Inflammatory macrophage (primary cell): ENCODE results near the gene RSRC2.
"Not testable (repeated sequence)": the region's sequence is repeated elsewhere in the genome, so short reads cannot be mapped to it uniquely, and the experiment has no call there.

ENCODE experiments used
- DNase-seq, 2 donors: peaks; one replicate each; pipeline ENCODE4 v3.0.0-alpha.2; 2020 to 2022
- total RNA-seq, 18 experiments: gene quantifications; one replicate each; lab custom pipeline; 2026; ENCODE audit warnings: mixed read lengths in 6 of 18, inconsistent platforms in 2 of 18; lab: John Stamatoyannopoulos, UW

Gene RSRC2, protein sequence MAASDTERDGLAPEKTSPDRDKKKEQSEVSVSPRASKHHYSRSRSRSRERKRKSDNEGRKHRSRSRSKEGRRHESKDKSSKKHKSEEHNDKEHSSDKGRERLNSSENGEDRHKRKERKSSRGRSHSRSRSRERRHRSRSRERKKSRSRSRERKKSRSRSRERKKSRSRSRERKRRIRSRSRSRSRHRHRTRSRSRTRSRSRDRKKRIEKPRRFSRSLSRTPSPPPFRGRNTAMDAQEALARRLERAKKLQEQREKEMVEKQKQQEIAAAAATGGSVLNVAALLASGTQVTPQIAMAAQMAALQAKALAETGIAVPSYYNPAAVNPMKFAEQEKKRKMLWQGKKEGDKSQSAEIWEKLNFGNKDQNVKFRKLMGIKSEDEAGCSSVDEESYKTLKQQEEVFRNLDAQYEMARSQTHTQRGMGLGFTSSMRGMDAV
- 30.8 to 98.9 (median 74.9) reads per million in 18 experiments for total RNA-seq

DNA sequence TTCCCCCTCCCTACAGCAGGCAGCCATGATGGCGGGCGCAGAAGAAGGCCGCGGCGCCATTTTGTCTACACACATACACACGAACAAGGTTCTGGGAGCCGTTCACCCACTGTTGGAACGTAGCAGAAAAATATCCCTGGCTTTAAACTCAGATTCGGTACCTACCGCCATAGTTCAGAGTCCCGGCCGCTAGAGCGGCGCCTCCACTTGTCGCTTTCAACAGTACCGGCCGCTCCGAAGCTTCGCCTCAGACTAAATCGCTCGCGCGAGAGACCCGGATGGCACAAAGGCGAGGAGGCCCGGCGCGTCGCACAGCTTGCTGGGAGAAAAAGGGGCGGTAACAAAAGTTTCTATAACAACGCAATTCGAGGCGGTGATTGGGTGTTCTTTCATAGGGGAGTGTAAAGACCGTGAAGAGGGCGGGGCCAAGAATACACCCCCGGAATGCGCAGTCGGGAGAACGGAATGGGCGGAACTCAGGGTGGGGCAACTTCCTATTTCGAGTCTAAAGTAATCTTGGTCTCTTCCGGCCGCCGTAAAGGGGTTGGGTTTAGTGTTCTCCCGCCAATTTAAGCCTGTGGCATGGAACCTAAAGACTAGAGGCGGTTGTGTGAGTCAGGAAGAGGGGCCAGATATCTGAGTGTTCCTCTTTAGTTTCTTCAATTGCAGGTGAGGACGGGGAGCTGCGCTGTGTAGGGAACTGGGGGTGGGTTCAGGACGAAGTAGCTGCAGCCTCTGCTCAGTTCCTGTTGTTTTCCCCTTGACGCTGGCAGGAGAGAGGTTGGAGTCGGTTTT is at the start of gene RSRC2, which contains the start of gene KNTC1:
TSS of gene RSRC2 (minus strand) at position 254 of the 795 bp plus-strand sequence. CDS start at position 171, 83 bp downstream.
TSS of gene KNTC1 (plus strand) at position 567 of the 795 bp plus-strand sequence. CDS start 2,815 bp downstream, outside the sequence.
- DNase-seq: peak; percentile 99 to 100

DNA sequence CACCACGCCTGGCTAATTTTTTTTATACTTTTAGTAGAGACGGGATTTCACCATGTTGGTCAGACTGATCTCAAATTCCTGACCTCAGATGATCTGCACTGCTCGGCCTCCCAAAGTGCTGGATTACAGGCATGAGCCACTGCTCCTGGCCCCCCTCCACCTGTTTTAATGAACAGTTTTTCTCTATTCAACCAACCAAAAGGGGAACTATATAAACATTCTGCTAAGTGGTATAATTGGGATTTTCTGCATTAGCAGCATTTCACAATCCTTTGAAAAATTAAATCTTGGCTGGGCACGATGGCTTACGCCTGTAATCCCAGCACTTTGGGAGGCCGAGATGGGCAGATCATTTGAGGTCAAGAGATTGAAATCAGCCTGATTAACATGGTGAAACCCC is 45.1 kb upstream of the RSRC2 start:
- DNase-seq: no peak

DNA sequence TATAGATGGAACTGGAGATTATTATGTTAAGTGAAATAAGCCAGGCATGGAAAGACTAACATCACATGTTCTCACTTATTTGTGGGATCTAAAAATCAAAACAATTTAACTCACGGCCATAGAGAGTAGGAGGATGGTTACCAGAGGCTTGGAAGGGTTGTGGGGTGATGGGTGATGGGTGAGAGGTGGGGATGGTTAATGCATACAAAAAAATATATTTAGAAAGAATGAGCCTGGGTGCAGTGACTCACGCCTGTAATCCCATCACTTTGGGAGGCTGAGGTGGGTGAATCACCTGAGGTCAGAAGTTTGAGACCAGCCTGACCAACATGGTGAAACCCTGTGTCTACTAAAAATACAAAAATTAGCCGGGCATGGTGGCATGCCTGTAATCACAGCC is 43.3 kb upstream of the RSRC2 start:
- not testable (repeated sequence) for DNase-seq

DNA sequence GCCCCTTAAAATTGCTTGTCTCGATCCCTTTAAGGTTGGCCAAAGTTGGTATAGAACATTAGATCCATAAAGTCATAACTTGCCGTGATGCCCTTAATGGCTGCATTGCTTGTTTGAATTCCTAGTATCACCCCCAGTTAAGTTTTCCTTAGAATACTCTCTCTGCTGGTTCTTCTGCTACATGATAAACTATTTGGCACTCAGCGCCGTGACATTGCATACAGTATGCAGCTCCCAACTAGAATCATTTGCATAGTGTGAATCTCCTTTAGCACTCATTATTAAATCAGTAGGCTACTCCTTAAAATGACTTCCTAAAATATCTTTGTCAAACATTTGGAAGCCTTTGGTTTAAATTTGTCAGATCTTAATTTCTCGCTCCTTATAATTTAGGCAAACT is 42.6 kb upstream of the RSRC2 start:
- DNase-seq: no peak

DNA sequence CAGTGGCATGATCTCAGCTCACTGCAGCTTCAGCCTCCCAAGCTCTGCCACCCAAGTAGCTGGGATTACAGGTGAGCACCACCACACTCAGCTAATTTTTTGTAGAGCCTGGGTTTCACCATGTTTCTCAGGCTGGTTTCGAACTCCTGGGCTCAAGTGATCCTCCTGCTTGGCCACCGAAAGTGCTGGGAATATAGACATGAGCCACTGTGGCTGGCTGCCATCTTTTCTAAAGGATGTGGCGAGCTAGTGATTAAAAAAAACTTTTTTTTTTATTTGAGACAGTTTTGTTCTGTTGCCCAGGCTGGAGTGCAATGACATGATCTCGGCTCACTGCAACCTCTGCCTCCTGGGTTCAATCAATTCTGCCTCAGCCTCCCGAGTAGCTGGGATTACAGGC is 40.1 kb upstream of the RSRC2 start:
- not testable (repeated sequence) for DNase-seq

DNA sequence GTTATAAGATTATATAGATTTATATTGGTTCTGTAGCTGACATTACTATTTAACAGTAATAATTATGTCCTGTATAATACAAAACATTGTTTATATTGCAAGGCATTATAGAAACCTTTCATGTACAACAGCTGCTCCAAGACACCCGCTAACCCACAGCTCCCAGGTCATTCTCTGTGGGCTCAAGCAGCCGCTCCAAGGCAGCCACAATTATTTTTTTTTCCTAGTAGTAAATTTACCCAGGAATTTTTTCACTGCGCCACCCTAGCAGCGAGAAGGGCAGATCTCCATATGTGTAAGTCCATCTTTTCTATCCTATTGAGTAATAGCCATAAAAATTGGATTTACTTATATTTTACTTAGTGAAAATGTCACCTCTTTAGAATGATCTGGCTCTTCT is 36.6 kb upstream of the RSRC2 start:
- DNase-seq: no peak

DNA sequence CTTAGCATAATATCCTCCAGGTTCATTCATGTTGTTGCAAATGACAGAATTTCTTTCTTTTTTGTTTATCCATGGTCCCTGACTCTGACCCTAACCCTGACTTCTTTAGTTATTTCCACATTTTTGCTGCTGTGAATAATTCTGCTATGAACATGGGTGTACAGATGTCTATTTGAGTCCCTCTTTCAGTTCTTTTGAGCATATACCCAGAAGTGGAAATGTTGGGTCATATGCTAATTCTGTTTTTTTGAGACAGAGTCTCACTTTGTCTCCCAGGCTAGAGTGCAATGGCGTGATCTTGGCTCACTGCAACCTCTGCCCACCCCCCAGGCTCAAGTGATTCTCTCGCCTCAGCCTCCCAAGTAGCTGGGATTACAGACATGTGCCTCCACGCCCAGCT is 33.4 kb upstream of the RSRC2 start:
- DNase-seq: no peak

DNA sequence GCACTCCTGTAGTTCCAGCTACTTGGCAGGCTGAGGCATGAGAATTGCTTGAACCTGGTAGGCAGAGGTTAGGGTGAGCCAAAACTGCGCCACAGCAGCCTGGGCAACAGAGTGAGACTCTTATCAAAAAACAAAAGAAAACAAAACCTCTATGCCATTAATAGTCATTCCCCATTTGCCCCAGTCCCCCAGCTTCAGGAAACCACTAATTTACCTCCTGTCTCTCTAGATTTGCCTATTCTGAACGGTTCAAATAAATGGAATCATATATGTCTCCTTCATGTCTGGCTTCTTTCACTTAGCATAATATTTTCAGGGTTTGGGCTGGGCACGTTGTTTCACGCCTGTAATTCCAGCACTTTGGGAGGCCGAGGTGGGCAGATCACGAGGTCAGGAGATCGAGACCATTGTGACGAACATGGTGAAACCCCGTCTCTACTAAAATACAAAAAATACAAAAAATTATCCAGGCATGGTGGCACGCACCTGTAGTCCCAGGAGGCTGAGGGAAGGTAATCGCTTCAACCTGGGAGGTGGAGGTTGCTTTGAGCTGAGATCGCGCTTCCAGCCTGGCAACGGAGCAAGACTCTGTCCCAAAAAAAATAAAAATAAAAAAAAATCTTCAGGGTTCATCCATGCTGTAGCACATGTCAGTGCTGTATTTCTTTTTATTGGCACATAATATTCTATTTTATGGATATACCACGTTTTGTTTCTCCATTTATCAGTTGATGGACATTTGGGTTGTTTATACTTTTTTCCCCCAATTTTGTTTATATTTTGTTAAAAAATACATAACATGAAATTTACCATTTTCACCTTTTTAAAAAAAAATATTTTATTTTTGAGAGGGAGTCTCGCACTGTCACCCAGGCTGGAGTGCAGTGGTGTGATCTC is 32.3 kb upstream of the RSRC2 start:
- no peak for DNase-seq

DNA sequence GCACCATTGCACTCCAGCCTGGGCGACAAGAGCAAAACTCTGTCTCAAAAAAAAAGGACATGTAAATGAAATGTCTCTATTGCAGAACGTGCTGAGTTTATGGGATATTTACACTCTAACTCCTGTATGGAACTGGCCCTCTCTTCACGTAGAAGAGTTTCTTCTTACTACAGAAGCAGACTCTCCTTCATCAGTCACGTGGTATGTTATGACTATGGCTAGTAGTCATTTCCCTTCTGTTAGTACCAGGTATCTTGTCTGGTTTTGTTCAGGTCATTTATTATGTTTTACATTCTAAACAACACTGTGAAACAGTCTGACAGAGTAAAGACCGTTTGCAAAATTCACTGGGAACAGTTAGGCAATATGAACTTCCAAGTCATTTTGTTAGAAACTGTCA is 20.6 kb upstream of the RSRC2 start:
- DNase-seq: no peak

DNA sequence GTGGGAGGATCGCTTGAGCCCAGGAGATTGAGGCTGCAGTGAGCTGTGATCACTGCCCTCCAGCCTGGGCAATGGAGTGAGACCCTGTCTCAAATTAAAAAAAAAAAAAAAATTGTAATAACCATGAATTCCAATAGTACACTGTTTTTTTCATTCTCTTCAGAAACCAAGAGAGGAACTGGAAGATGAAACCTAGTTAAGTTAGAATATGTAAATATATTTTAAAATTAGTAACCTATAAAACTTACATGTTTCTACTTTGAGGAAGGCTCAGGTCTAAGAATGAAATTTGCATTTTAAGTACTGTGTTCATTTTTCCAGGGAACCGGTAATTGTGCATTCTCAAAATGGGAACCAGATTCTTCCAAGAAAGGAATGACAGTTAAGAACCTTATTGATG is 19.1 kb upstream of the RSRC2 start:
- no peak for DNase-seq

DNA sequence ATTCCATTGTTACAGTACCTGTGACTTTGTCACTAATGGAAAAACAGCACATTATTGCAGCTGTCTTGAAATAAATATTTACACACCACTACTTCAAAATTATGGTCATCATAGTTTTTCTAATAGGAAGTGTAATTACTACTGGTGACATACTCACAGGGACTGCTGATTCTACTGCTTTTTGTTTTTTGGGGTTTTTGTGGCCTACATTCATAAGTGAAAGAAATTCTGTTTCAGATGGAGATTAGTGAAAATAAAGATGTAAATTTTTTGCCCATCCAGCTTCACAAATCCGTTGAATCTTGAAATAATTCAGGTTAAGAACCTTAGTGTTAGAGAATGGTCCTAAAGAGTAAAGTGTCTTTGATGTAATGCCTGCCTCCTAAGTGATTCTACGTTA is 17.8 kb upstream of the RSRC2 start:
- DNase-seq: no peak

DNA sequence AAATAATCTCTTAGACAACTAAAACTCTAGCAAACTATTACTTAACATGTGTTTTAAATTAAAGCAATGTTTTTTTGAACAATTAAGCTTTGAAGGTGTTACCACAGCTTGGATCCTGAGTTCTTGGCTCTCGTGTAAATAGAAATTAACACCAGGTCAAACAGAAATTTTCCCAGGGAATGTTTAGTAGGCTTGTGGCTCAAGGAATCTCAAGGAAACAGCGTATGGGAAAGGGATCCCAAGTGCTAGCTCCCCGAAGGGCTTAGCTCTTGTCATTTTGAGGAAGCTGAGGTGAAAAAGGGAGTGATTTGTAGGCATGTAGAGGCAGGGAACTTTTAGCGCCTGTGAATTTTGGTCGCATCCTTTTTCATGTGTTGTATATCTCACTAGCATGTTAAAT is 11.8 kb upstream of the RSRC2 start:
- no peak for DNase-seq

DNA sequence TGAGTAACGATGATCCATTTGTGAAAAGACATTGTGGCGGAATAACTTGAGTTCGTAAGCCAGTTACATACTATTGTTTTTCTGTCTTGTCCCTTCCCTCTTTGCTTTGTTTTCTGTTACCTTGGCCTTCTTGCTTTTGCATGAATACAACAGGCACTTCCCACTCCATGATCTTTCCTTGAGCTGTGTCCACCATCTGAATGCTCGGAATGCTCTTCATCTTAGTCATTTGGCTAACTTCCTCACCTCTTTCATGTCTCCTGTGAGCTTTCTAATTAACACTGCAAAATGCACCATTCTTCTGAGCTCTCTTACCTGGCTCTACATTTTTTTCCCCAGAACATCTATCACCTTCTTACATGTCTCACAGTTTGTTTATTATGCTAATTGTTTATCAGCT is 10.3 kb upstream of the RSRC2 start:
- no peak for DNase-seq

DNA sequence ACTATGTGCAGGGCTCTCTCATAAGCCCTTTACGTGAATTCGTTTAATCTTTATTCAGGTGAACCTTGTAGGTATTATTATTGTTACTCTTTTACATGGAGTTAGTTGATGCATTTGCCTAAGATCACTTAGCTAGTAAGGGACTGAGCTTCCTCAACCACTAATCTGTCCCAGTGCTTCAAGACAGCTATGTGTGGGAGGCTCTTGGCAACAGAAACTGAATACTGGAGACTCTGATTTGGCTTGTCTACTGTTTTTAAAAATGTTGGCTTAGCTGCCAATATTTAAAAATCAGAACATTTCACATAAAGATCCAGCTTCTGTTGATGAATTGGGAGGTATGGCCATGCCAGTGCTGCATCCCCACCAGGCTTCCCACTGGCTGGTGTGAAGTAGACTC is 7.1 kb upstream of the RSRC2 start:
- peak in 1 of 2 donors; percentile 3 for DNase-seq

DNA sequence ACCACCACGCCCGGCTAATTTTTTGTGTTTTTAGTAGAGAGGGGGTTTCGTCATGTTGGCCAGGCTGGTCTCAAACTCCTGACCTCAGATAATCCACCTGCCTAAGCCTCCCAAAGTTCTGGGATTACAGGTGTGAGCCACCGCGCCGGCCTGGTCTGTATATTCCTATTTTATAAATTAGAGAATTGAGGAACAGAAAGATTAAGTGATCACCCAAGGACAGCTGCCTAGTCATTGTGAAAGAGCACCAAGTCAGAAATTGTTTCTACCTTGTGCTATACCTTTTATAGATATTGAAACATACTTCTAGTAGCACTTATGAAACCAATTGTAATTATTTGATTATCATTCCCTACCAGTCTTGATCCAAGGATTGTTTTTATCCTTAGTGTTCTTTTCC is 2.3 kb upstream of the RSRC2 start:
- DNase-seq: no peak

DNA sequence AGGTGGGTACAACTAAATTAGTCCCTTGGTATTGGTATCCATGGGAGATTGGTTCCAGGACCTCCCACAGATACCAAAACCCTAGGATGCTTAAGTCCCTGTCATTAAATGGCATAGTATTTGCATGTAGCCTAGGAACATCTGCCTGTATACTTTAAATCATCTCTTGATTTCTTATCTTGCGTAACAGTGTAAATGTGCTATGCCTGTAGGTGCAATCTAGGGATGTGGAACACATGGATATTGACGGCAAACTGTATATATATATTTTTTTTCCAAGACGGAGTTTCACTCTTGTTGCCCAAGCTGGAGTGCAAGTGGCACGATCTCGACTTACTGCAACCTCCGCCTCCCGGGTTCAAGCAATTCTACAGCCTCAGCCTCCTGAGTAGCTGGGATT is 1.8 kb upstream of the RSRC2 start:
- no peak for DNase-seq

DNA sequence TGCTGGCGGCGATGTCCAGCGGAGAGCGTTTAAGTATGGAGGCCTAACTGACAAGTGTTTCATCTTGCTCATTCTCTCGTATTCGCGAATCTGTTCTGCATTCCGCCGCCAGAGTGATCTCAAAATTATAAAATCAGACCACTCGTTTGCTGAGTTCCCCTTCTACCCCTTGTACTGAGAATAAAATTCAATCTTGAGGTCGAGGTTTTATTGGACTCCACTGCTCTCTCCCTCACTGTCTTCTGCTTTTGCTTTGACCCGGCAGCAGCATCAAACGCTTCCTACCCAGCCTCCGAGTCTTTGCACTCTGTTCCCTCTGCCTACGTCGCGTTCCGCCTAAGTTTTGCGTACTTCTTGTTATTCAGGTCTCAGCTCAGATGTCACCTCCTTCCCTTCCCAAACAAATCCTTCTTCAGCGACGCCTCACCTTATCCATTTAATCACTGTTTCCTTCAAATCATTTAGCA is 775 bp upstream of the RSRC2 start:
- peak; percentile 60 to 79 for DNase-seq

DNA sequence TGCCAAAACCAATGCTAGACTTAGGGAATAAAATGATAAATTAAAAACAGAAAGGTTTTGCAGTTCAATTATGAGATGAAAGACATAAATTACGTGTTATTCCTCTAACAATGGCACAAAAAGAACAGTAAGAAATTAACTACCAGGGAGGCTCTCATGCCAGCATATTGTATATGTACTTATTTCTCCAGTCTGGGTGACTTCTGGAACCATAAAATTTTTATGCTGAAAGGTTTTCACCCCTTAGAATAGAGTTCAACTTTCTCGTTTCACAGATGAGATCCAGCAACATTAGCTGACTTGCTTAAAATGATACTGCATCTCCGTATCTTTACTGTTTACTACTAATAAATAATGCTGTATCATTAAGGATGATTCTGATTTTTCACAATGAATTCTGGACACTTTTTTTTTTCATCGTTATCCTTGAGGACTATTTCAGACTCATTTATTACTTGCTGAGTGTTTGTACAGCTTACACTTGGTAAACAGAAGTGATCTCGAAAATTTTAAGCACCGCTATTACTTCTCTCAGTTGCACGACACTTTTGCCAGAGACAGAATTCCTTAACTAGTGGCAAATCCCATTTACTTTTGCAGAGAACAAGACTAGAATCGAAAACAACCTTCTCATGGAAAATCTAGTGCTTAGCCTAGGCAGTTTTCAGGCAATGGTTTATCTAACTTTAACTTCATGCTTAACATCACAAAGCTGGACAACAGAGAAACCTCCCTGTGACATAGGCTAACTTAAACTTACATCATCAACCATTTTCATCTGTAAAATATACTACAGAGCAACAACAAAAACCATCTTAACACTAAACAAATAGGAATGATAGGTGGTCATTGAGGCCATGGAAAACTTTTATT is 2.7 kb downstream of the RSRC2 start:
- DNase-seq: no peak

DNA sequence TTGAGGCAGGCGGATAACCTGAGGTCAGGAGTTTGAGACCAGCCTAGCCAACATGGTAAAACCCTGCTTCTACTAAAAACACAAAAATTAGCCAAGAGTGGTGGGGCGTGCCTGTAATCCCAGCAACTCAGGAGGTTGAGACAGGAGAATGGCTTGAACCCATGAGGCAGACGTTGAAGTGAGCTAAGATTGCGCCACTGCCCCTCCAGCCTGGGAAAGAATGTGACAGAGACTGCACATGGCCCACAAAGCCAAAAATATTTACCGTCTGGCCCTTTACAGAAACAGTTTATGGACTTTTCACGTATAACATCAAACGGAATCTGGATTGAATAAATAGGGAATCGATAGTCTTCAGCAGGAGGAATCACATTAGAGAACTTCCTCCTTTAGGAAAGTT is 3.5 kb downstream of the RSRC2 start:
- no peak for DNase-seq

DNA sequence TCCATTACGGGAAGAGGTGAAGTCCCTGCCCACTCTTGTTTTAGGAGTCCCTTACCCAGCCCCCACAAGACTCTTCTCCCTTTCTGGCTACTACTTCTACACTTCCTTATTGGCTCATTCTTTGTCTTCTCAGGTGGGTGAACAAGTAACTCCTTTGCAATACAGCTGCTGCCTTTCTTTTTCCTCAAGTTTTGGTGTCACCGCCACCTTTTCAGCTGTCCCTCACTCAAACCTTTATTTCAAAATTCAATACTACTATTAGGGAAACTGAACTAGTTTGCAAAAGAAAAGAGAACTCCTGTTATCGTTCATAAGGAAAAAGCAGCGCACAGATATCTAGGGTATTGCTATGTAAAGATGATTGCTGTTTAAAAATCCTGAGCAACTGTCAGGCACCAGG is 6.1 kb downstream of the RSRC2 start:
- no peak for DNase-seq

DNA sequence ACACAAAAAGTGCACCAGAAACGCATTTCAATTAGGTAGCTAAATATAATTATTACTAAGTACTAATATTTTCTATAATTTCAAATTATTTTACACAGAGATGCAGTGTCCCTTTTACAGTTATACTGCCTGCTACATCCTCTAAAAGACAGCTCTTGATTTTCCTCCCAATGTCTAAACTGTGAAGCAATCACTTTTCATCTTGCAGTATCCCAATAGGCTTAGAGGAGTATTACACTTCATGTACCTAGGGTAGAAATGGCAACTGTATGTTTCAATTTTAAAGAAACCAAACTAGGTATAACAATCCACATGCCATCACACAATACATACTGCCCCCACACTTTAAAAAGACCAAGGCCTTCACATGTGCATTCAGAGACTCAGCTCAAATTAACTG is 7.3 kb downstream of the RSRC2 start:
- no peak for DNase-seq

DNA sequence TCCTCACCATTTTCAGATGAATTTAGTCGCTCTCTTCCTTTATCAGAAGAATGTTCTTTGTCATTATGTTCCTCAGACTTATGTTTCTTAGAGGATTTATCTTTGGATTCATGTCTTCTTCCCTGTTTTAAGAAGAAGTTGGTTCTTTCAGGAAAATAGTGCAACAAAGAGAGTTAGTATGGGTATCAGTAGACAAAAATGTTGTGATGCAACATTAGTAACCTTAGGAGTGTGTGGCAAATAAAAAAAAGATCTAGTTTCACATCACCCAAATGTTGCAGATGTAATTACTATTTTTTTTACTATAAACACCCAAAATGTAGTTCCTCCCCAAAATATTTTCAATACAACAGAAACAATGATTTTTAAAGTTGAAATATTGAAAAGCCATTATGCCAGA is 7.8 kb downstream of the RSRC2 start:
- DNase-seq: no peak
